Parathyroid adenoma (tissue), 2 donors: ENCODE measurements around the gene SRGAP2.
"Not testable (repeated sequence)": the region's sequence is repeated elsewhere in the genome, so short reads cannot be mapped to it uniquely, and the experiment has no call there.

Experiments
- H2AFZ ChIP-seq: fragments of 300-600 bp; sonication (generic); one replicate; pipeline ENCODE4 v1.7.0; 2017; ENCODE audit warnings: antibody characterized with exemption, mild to moderate bottlenecking
- H3K27ac ChIP-seq: fragments of 300-600 bp; sonication (generic); one replicate; pipeline ENCODE4 v1.7.0; 2017
- H3K27me3 ChIP-seq: fragments of 300-600 bp; sonication (generic); one replicate; pipeline ENCODE4 v1.7.0; 2017; ENCODE audit warnings: low read length; ENCODE audit not compliant: control insufficient read depth, insufficient read depth
- H3K36me3 ChIP-seq: fragments of 300-600 bp; sonication (generic); one replicate; pipeline ENCODE4 v1.7.0; 2017; ENCODE audit warnings: low read length; ENCODE audit not compliant: control insufficient read depth, insufficient read depth
- H3K4me1 ChIP-seq: fragments of 300-600 bp; sonication (generic); one replicate; pipeline ENCODE4 v1.7.0; 2017; ENCODE audit warnings: control low read depth
- H3K4me2 ChIP-seq: fragments of 300-600 bp; sonication (generic); one replicate; pipeline ENCODE4 v1.7.0; 2017; ENCODE audit warnings: low read length
- H3K4me3 ChIP-seq: fragments of 300-600 bp; sonication (generic); one replicate; pipeline ENCODE4 v1.7.0; 2017; ENCODE audit warnings: low read depth, low read length
- H3K79me2 ChIP-seq: fragments of 300-600 bp; sonication (generic); one replicate; pipeline ENCODE4 v1.7.0; 2017; ENCODE audit warnings: control low read depth
- H3K9ac ChIP-seq: fragments of 300-600 bp; sonication (generic); one replicate; pipeline ENCODE4 v1.7.0; 2017; ENCODE audit warnings: mild to moderate bottlenecking
- H3K9me3 ChIP-seq: fragments of 300-600 bp; sonication (generic); one replicate; pipeline ENCODE4 v1.7.0; 2017; ENCODE audit warnings: low read length; ENCODE audit not compliant: control insufficient read depth
- donor health status: primary hyperparathyroidism.

SRGAP2 gene

DNA sequence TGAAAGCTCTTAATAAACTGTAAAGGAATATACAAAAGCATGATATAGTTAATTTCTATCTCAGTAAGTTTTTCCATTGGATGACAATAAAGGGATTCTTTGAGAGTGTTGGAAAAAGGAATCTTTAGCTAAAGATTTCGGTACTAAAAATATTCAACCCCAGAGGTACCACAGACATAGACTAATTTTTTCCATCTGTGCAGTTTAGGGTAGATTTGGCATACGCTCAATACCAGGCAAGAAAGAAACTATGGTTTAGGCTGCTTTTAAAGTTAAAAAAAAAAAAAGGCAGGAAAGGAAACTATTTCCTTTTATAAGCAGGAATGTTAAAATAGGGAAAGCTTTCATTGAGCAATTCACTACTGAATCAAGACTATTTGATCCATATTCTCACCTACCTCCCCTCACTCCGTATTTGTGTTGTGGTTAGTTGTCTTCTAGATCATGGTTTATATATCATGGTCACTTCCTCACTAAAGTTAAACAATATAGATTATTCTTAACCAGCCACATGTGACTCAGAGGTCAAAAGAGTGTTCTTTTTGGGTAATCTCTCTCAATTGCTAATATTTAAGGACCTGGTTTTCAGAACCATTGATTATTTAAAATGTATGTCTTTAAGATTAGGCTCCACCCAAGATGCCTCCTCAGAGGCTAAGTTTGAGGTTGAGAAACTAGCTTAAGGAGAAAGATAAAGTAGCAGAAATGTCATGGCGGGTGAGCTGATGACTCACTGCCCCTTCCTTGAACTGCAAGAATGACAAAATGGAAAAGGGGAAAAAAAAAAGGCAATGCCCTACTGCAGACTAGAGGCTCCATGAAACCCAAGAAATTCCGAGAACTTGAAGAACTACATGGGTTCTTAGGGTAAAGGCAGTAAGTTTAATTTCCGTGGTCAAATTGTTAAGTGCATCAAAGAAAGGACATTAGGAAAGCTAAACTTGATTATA lies 20.7 kb upstream of the SRGAP2 start:
- not testable (repeated sequence) for H3K9me3 ChIP-seq, H2AFZ ChIP-seq, H3K9ac ChIP-seq, H3K4me2 ChIP-seq, H3K79me2 ChIP-seq, H3K4me3 ChIP-seq, H3K4me1 ChIP-seq, H3K27ac ChIP-seq, H3K27me3 ChIP-seq, H3K36me3 ChIP-seq

DNA sequence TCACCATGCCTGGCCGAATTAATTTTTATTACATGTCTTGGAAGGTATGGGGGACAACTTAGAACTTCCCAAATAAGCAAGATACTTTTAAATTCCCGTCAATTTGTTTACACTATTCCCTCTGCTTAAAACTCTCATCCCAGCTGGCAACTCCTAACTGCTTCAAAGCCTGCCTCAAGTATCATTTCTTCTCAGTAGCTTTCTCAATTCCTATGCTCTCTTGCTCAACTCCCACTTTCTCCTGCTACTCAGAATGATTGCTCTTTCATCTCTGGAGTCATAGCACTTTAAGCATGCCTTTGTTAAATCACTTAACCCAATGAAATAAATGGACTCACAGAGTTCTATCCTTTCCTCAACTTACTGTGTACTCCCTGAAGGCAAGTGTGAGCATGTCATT lies 19.6 kb upstream of the SRGAP2 start:
- H3K4me1 ChIP-seq, H2AFZ ChIP-seq, H3K36me3 ChIP-seq, H3K27me3 ChIP-seq, H3K9ac ChIP-seq, H3K27ac ChIP-seq, H3K4me3 ChIP-seq, H3K4me2 ChIP-seq, H3K79me2 ChIP-seq, H3K9me3 ChIP-seq: not testable (repeated sequence)

DNA sequence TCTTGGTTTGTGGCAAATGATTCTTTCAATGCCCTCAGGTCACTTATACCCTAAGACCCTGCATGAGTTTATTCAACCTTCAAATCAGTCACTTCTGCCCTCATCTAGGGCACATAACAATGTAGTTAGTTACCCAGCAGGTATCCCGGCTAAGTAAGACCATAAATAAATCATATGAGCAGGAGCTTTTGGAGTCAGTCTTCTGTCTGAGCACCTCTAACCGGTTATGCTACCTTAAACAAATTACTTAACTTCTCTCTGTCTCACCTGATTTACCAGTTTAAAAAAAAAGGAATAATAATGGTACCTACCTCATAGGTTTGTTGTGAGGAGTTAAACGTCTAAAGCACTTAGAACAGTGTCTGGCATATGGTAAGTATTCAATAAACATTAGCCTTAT lies 17.6 kb upstream of the SRGAP2 start:
- H3K36me3 ChIP-seq, H3K9me3 ChIP-seq, H3K79me2 ChIP-seq, H2AFZ ChIP-seq, H3K27me3 ChIP-seq, H3K4me2 ChIP-seq, H3K9ac ChIP-seq, H3K27ac ChIP-seq, H3K4me3 ChIP-seq, H3K4me1 ChIP-seq: not testable (repeated sequence)

DNA sequence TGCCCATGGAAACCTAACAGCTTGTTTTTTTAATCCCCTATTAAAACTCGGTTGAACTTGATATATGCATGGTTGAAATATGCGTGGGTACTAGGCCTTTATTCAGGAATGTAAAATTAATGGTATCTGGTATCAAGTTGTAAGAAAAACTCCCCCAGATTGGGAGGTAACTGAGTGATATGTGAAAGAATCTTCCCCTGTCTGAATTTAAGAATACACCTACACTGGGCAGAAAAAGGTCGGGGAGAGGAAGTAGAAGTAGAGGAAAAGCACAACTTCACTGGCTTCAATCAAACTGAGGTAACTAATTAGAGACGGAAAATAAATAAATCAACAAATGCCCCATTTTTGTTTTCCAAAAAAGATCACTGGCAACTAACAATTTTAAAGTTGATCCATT lies 16.5 kb upstream of the SRGAP2 start:
- H3K36me3 ChIP-seq, H3K4me1 ChIP-seq, H2AFZ ChIP-seq, H3K9me3 ChIP-seq, H3K4me2 ChIP-seq, H3K9ac ChIP-seq, H3K79me2 ChIP-seq, H3K4me3 ChIP-seq, H3K27ac ChIP-seq, H3K27me3 ChIP-seq: not testable (repeated sequence)

DNA sequence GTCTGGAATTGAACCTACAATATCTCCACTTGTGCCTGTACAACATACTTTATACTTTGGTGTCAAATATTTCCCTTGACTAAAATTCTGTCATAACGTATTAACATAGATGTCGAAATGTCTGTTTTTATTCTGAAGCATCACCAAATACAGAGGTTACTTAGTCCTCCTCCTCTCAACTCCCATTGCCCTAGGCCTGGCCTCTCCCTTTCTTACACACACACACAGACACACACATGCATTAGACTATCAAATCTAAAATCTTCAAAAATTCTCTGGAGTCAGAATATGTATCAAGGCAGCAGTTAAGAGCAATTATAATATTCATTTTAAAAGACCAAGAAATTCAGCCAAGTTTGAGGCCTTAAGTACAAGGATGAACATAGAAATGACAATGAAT lies 8.2 kb upstream of the SRGAP2 start:
- H3K27ac ChIP-seq, H3K79me2 ChIP-seq, H3K9ac ChIP-seq, H3K36me3 ChIP-seq, H3K27me3 ChIP-seq, H3K4me1 ChIP-seq, H3K4me3 ChIP-seq, H3K9me3 ChIP-seq, H2AFZ ChIP-seq, H3K4me2 ChIP-seq: not testable (repeated sequence)

DNA sequence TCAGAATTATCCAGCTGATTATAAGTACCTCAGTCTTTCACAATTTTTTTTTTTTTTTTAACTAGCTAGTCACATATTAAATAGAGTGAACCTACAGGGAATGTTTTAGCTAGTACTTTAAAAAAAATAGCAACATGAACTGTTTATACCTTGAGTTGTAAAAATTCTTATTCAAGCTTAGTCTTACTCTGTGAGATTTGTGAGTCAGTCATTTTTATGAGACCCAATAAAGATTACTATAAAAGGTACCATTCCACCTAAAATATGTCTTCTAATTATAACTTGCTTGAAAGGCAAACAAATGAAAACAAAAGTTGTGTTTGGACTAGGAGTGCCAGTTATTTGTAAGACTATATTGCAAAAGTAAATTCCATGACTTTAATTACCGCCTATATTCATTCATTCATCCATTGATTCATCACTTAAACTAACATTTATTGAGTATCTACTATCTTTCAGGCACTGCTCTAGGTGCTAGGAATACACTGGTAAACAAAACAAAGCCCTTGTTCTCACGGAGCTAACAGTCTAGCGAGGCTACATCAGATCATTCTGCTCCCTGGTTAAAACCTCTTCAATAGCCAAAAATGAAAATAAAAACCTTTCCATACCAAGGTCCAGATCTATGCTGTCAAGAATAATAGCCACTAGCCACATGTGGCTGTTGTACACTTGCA lies 6.5 kb upstream of the SRGAP2 start:
- not testable (repeated sequence) for H3K36me3 ChIP-seq, H3K9ac ChIP-seq, H3K27me3 ChIP-seq, H3K27ac ChIP-seq, H3K79me2 ChIP-seq, H2AFZ ChIP-seq, H3K4me2 ChIP-seq, H3K4me3 ChIP-seq, H3K9me3 ChIP-seq, H3K4me1 ChIP-seq

DNA sequence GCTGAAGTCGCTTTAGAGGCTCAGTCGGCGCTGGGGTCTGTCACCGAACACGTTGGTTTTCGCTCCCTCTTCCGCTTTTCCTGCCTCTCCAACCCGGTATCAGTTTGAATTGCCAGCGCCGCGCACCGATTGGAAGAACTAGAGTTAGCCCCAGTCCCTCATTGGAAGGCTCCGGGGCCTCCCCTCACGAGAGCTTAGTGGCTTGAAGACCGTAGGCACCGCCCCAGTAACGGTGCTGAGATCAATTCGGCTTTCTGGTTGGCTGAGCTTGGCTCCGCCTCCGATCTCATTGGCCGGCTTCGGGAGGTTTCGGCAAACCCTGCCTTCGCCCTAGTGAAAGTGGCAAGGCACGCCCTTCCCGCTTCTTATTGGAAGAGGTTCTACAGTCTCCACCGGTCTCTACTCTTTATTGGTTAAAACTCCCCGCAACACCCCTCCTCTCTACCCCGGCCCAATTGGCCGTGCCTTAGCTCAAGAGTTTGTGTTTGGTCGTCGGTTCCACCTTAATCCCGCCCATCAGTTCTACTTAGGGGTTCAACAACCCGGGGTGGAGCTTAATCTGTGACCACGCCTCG lies 465 bp upstream of the SRGAP2 start, which contains the start of gene FAM72A:
FAM72A (minus strand) TSS at position 51 of the 575 bp plus-strand sequence. CDS start 814 bp downstream, outside the sequence.
- not testable (repeated sequence) for H3K27me3 ChIP-seq, H3K9me3 ChIP-seq, H3K4me2 ChIP-seq, H3K9ac ChIP-seq, H3K36me3 ChIP-seq, H3K79me2 ChIP-seq, H3K4me1 ChIP-seq
- Histone ChIP-seq H2AFZ (peak within 1 kb of the TSS; percentile 66), H3K27ac (peak within 1 kb of the TSS; percentile 77), H3K4me3 (peak within 1 kb of the TSS; percentile 44)

DNA sequence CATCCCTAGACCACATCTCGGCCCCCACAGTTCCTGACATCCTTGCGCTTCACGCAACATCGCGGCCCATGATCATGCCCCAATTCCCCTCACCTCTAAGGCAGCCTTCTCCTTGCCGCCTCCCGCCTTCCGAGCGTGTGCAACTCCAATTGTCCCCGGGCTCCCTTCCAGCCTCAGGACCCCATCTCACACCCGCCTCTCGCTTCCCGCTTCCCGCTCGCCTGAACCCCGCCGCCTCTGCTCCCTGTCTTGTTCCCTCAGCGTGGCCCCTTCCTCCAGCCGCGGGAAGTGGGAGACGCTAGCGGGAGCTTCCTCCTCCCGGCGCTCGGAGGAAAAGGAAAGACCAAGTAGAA lies 794 bp downstream of the SRGAP2 start:
- not testable (repeated sequence) for H2AFZ ChIP-seq, H3K9ac ChIP-seq, H3K79me2 ChIP-seq, H3K9me3 ChIP-seq, H3K36me3 ChIP-seq, H3K4me1 ChIP-seq, H3K4me2 ChIP-seq, H3K27me3 ChIP-seq, H3K4me3 ChIP-seq
- peak overlapping the region; percentile 63 for H3K27ac ChIP-seq

DNA sequence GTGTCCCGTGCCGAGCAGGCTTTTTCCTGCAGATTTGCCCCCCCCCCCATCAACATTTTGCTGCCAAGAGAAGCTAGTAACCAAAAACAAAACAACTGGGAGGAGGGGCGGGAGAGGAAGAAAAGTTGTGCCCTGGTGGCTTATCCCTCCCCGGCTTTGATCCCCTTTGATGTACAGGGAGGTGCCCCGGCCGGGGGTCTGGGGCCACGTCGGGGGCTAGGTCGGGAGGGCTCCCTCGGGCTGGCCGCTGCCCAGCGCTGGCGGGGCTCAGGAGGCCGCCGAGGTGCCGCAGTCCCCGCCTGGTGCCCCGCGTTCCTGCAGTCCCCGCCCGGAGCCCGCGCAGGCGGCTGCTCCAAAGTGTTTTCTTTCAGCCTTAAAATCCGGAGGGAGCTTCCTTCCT lies 1.5 kb downstream of the SRGAP2 start:
- H3K4me1 ChIP-seq, H3K27me3 ChIP-seq, H2AFZ ChIP-seq, H3K9ac ChIP-seq, H3K9me3 ChIP-seq, H3K36me3 ChIP-seq, H3K79me2 ChIP-seq: not testable (repeated sequence)
- peak overlapping the region; percentile 65 for H3K27ac ChIP-seq
- peak overlapping the region; percentile 44 for H3K4me3 ChIP-seq
- peak overlapping the region; percentile 44 for H3K4me2 ChIP-seq

DNA sequence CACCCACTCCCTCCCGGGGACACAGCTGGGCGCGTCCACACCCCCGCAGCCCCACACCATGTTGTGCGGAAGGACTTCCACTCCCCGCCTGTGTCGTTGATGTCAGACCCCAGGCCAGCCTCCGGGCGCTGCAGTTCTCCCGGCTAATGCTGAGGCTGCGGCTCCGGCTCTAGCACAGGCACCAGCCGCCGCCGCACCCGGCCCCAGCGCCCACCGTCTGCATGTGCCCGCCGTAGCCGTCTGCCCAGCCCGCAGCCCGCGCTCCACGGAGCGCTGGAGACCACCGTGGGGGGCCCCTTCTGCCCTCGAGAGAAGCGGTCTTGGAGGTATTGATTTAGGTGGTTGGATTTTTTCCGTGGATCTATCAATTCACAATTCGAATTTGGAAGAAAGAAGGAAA lies 2.2 kb downstream of the SRGAP2 start:
- H3K79me2 ChIP-seq, H3K9me3 ChIP-seq, H3K36me3 ChIP-seq, H3K4me3 ChIP-seq, H2AFZ ChIP-seq, H3K27me3 ChIP-seq, H3K9ac ChIP-seq, H3K27ac ChIP-seq, H3K4me2 ChIP-seq, H3K4me1 ChIP-seq: not testable (repeated sequence)

DNA sequence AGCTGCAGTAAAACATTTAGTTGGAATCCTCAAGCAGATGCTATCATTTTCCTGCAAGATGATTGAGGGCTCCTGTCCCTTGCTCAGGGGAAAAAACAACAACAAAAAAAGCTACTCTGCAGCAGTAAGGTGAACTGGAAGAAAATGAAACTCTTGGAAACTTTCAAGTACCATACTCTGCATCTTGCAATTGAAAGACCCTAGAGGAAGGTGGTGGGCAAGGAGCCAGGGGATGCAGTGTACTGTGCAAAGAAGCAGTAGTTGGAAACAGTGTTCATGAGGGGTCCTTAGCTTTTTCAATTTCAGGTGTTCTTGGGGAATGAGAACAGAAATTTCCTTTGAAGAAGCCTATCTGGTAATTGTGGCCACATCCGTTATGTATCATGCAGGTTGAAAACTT lies 7.5 kb downstream of the SRGAP2 start:
- H3K27me3 ChIP-seq, H2AFZ ChIP-seq, H3K4me2 ChIP-seq, H3K9me3 ChIP-seq, H3K4me3 ChIP-seq, H3K79me2 ChIP-seq, H3K4me1 ChIP-seq, H3K27ac ChIP-seq, H3K9ac ChIP-seq, H3K36me3 ChIP-seq: not testable (repeated sequence)
